ENCODE data around the gene TDRKH. TPM values are rescaled to one million over a fixed set of nuclear protein-coding genes. Genes with fewer than 3 reads are reported as not detected.
A peak's percentile ranks its signal among the peaks of the same experiment; 100 is the strongest.

TDRKH gene
- total RNA-seq, 5 donors from 2014 or later (not counting 1 experiment from before 2014, with no cell fraction given) = 9.6 to 26.3 (median 22.1) TPM

DNA sequence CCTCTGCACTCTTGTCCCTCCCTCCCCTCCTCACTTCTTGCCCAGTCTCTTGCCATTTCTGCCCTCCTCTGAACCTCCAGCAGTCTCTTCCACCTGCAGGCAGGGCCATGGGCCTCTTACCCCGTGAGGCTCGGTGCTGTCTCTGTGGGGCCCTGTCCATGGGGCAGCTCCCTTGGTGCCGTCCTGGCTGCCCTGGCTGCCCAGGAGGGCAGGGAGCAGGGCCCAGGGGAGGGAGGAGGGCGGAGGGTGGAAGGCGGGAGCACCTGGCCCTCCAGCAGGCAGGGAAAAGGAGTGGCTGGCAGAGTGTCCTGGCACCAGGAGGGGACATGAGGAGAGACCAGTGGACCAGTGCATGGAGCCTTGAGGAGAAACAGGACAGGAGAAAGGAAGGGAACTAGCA, 41.3 kb upstream of the TDRKH start, which contains the start of gene RORC:
RORC (minus strand) TSS at position 198 of the 400 bp plus-strand sequence; CDS start at position 160, 38 bp downstream.
- peaks cover 28 to 90% of the 10 kb centered on the region in 2 experiments for H3K4me1 ChIP-seq (ENCODE audit: control insufficient read depth in 1 of 2, extremely low read depth in 1 of 2, insufficient read depth in 2 of 2, low read length in 2 of 2)
- no peaks in the 10 kb centered on the region for H3K36me3 ChIP-seq (ENCODE audit: control insufficient read depth in 2 of 2, extremely low read depth in 1 of 2, insufficient read depth in 1 of 2, low read length in 1 of 2)
- H3K27me3 Mint-ChIP-seq = no peaks in the 10 kb centered on the region
- no peaks in the 10 kb centered on the region for H3K9me3 ChIP-seq
- H3K27ac Mint-ChIP-seq = peak within 1 kb of the TSS; percentile 87 to 93
- no peaks in the 10 kb centered on the region for H3K36me3 Mint-ChIP-seq
- no peaks in the 10 kb centered on the region for H3K9me3 Mint-ChIP-seq
- peak within 1 kb of the TSS in 1 of 2 donors; percentile 20 for H3K4me3 ChIP-seq (ENCODE audit: control insufficient read depth in 1 of 2, extremely low read depth in 1 of 2, low read length in 1 of 2)
- peak within 1 kb of the TSS; percentile 28 to 80 (median 43) for H3K4me3 Mint-ChIP-seq
- ATAC-seq (replicated peaks in 1 of 4) (no peak), DNase-seq (no peak)
- ChIA-PET CTCF (no interaction called here), POLR2A (no interaction called here)
- peak within 1 kb of the TSS; percentile 60 for H3K27ac ChIP-seq (ENCODE audit: low read length)
- peaks cover 71 to 94% (median 76%) of the 10 kb centered on the region in 3 donors for H3K4me1 Mint-ChIP-seq
- H3K27me3 ChIP-seq (replicated peaks in 1 of 2; ENCODE audit: control insufficient read depth in 2 of 2, extremely low read depth in 1 of 2, insufficient read depth in 2 of 2, low read length in 1 of 2) = no peaks in the 10 kb centered on the region
- 89% methylated on average over 4 of the region's 5 CpGs for WGBS (ENCODE audit: insufficient coverage)

GRCh38 chr1:151831256-151831591, 40.9 kb upstream of the TDRKH start:
- Mint-ChIP-seq H3K9me3 (no peaks in the 10 kb centered on the region), H3K4me1 (peaks cover 71 to 94% (median 76%) of the 10 kb centered on the region in 3 donors), H3K27ac (peak overlapping the region; percentile 85 to 87), H3K36me3 (no peaks in the 10 kb centered on the region), H3K4me3 (peak overlapping the region; percentile 18 to 80 (median 43)), H3K27me3 (no peaks in the 10 kb centered on the region)
- DNase-seq (no peak), ATAC-seq (replicated peaks in 1 of 4) (no peak)
- H3K36me3 ChIP-seq (ENCODE audit: control insufficient read depth in 2 of 2, extremely low read depth in 1 of 2, insufficient read depth in 1 of 2, low read length in 1 of 2) = no peaks in the 10 kb centered on the region
- peak overlapping the region; percentile 60 for H3K27ac ChIP-seq (ENCODE audit: low read length)
- no peaks in the 10 kb centered on the region for H3K9me3 ChIP-seq
- H3K4me1 ChIP-seq (ENCODE audit: control insufficient read depth in 1 of 2, extremely low read depth in 1 of 2, insufficient read depth in 2 of 2, low read length in 2 of 2) = peaks cover 32 to 89% of the 10 kb centered on the region in 2 experiments
- WGBS (ENCODE audit: insufficient coverage) = 83% methylated on average over 4 of the region's 4 CpGs
- POLR2A ChIA-PET = interaction anchor here in 1 of 2 donors (0.7 kb wide), 1 partner anchor 482 kb away, joined by 3 read pairs; no protein-coding TSS in a partner anchor
- peak overlapping the region in 1 of 2 donors; percentile 20 for H3K4me3 ChIP-seq (ENCODE audit: control insufficient read depth in 1 of 2, extremely low read depth in 1 of 2, low read length in 1 of 2)
- CTCF ChIA-PET = interaction anchor here in 1 of 2 donors (1.0 kb wide), 1 partner anchor 9 kb away, joined by 4 read pairs; no protein-coding TSS in a partner anchor
- H3K27me3 ChIP-seq (replicated peaks in 1 of 2; ENCODE audit: control insufficient read depth in 2 of 2, extremely low read depth in 1 of 2, insufficient read depth in 2 of 2, low read length in 1 of 2) = no peaks in the 10 kb centered on the region

DNA sequence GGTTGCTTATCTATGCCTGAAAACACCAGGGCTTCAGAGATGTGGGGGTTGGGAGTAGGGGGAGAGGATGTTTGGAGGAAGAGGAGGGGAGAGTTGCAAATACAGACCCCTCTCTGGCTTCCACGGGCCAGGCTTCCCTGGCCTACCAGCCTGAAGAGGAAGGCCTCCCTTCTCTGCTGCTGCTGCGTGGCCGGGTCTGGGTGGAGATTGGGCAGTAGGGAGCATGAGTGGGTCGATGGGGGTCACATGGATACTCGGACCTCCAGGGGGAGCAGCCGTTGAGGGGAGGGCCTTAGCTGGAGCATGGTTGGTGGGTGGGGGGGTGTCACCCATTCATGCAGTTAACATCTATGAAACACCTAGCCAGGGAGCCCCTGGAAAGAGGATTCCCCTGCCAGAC, 39.8 kb upstream of the TDRKH start:
- Histone ChIP-seq H3K27me3 (replicated peaks in 1 of 2; ENCODE audit: control insufficient read depth in 2 of 2, extremely low read depth in 1 of 2, insufficient read depth in 2 of 2, low read length in 1 of 2) (no peaks in the 10 kb centered on the region), H3K4me1 (ENCODE audit: control insufficient read depth in 1 of 2, extremely low read depth in 1 of 2, insufficient read depth in 2 of 2, low read length in 2 of 2) (peaks cover 32 to 92% of the 10 kb centered on the region in 2 experiments), H3K9me3 (no peaks in the 10 kb centered on the region), H3K4me3 (ENCODE audit: control insufficient read depth in 1 of 2, extremely low read depth in 1 of 2, low read length in 1 of 2) (no peak overlapping the region), H3K27ac (ENCODE audit: low read length) (peak overlapping the region; percentile 78), H3K36me3 (ENCODE audit: control insufficient read depth in 2 of 2, extremely low read depth in 1 of 2, insufficient read depth in 1 of 2, low read length in 1 of 2) (no peaks in the 10 kb centered on the region)
- no peaks in the 10 kb centered on the region for H3K9me3 Mint-ChIP-seq
- ATAC-seq (replicated peaks in 1 of 4) = no peak
- ChIA-PET POLR2A (interaction anchor here in 1 of 2 donors (0.6 kb wide), 2 partner anchors 8 to 100 kb away, joined by 3 to 4 read pairs; no protein-coding TSS in a partner anchor), CTCF (interaction anchor here in 1 of 2 donors (0.6 to 1.0 kb wide), 5 partner anchors 8 to 297 kb away, joined by 3 to 4 read pairs (median 3); no protein-coding TSS in a partner anchor)
- DNase-seq = no peak
- H3K27me3 Mint-ChIP-seq = no peaks in the 10 kb centered on the region
- peak overlapping the region; percentile 87 to 88 for H3K27ac Mint-ChIP-seq
- peaks cover 74 to 93% (median 83%) of the 10 kb centered on the region in 3 donors for H3K4me1 Mint-ChIP-seq
- WGBS (ENCODE audit: insufficient coverage) = 60% methylated on average over 1 of the region's 6 CpGs
- no peaks in the 10 kb centered on the region for H3K36me3 Mint-ChIP-seq
- peak overlapping the region in 1 of 3 donors; percentile 80 for H3K4me3 Mint-ChIP-seq

- Histone ChIP-seq H3K27ac (ENCODE audit: low read length) (peak overlapping the region; percentile 78), H3K9me3 (no peaks in the 10 kb centered on the region), H3K27me3 (replicated peaks in 1 of 2; ENCODE audit: control insufficient read depth in 2 of 2, extremely low read depth in 1 of 2, insufficient read depth in 2 of 2, low read length in 1 of 2) (no peaks in the 10 kb centered on the region), H3K4me3 (ENCODE audit: control insufficient read depth in 1 of 2, extremely low read depth in 1 of 2, low read length in 1 of 2) (no peak overlapping the region), H3K36me3 (ENCODE audit: control insufficient read depth in 2 of 2, extremely low read depth in 1 of 2, insufficient read depth in 1 of 2, low read length in 1 of 2) (no peaks in the 10 kb centered on the region), H3K4me1 (ENCODE audit: control insufficient read depth in 1 of 2, extremely low read depth in 1 of 2, insufficient read depth in 2 of 2, low read length in 2 of 2) (peaks cover 34 to 86% of the 10 kb centered on the region in 2 experiments)
- ChIA-PET CTCF (no interaction called here), POLR2A (interaction anchor here in 1 of 2 donors (0.6 kb wide), 1 partner anchor 7 kb away, joined by 4 read pairs; no protein-coding TSS in a partner anchor)
- Mint-ChIP-seq H3K27me3 (no peaks in the 10 kb centered on the region), H3K9me3 (no peaks in the 10 kb centered on the region), H3K27ac (peak overlapping the region; percentile 87 to 88), H3K4me3 (peak overlapping the region; percentile 18 to 80 (median 18)), H3K36me3 (no peaks in the 10 kb centered on the region), H3K4me1 (peaks cover 72 to 92% (median 85%) of the 10 kb centered on the region in 3 donors)
- ATAC-seq (replicated peaks in 1 of 4) = no peak
- WGBS (ENCODE audit: insufficient coverage) = 79% methylated on average over 2 of the region's 4 CpGs
- DNase-seq = no peak
These were observed 39.2 kb upstream of the TDRKH start for GRCh38 chr1:151829352-151830046.

GRCh38 chr1:151828921-151829320, 38.6 kb upstream of the TDRKH start:
- H3K4me1 Mint-ChIP-seq = peaks cover 66 to 91% (median 82%) of the 10 kb centered on the region in 3 donors
- peak in 1 of 4 experiments; percentile 18 for ATAC-seq (replicated peaks in 1 of 4)
- peak overlapping the region; percentile 18 to 80 (median 18) for H3K4me3 Mint-ChIP-seq
- H3K27ac Mint-ChIP-seq = peak overlapping the region; percentile 87 to 88
- DNase-seq = peak in 1 of 35 experiments; percentile 37
- H3K27me3 Mint-ChIP-seq = no peaks in the 10 kb centered on the region
- Histone ChIP-seq H3K4me1 (ENCODE audit: control insufficient read depth in 1 of 2, extremely low read depth in 1 of 2, insufficient read depth in 2 of 2, low read length in 2 of 2) (peaks cover 34 to 80% of the 10 kb centered on the region in 2 experiments), H3K36me3 (ENCODE audit: control insufficient read depth in 2 of 2, extremely low read depth in 1 of 2, insufficient read depth in 1 of 2, low read length in 1 of 2) (no peaks in the 10 kb centered on the region), H3K27ac (ENCODE audit: low read length) (peak overlapping the region; percentile 78), H3K4me3 (ENCODE audit: control insufficient read depth in 1 of 2, extremely low read depth in 1 of 2, low read length in 1 of 2) (peak overlapping the region in 1 of 2 donors; percentile 3), H3K27me3 (replicated peaks in 1 of 2; ENCODE audit: control insufficient read depth in 2 of 2, extremely low read depth in 1 of 2, insufficient read depth in 2 of 2, low read length in 1 of 2) (no peaks in the 10 kb centered on the region), H3K9me3 (no peaks in the 10 kb centered on the region)
- 16% methylated on average over 8 of the region's 12 CpGs for WGBS (ENCODE audit: insufficient coverage)
- no peaks in the 10 kb centered on the region for H3K9me3 Mint-ChIP-seq
- ChIA-PET CTCF (no interaction called here), POLR2A (interaction anchor here in 1 of 2 donors (0.6 kb wide), 1 partner anchor 1792 kb away, joined by 3 read pairs; no protein-coding TSS in a partner anchor)
- no peaks in the 10 kb centered on the region for H3K36me3 Mint-ChIP-seq

- ATAC-seq (replicated peaks in 1 of 4) (no peak), DNase-seq (peak in 1 of 35 experiments; percentile 25)
- no peak overlapping the region for H3K4me3 ChIP-seq (ENCODE audit: control insufficient read depth in 1 of 2, extremely low read depth in 1 of 2, low read length in 1 of 2)
- H3K4me1 Mint-ChIP-seq = peaks cover 58 to 87% (median 72%) of the 10 kb centered on the region in 3 donors
- H3K27me3 ChIP-seq (replicated peaks in 1 of 2; ENCODE audit: control insufficient read depth in 2 of 2, extremely low read depth in 1 of 2, insufficient read depth in 2 of 2, low read length in 1 of 2) = no peaks in the 10 kb centered on the region
- H3K27ac ChIP-seq (ENCODE audit: low read length) = peak overlapping the region; percentile 78
- no peaks in the 10 kb centered on the region for H3K27me3 Mint-ChIP-seq
- H3K36me3 Mint-ChIP-seq = no peaks in the 10 kb centered on the region
- H3K4me1 ChIP-seq (ENCODE audit: control insufficient read depth in 1 of 2, extremely low read depth in 1 of 2, insufficient read depth in 2 of 2, low read length in 2 of 2) = peaks cover 29 to 70% of the 10 kb centered on the region in 2 experiments
- H3K4me3 Mint-ChIP-seq = peak overlapping the region; percentile 34 to 80 (median 51)
- H3K9me3 Mint-ChIP-seq = no peaks in the 10 kb centered on the region
- ChIA-PET POLR2A (interaction anchor here (0.6 kb wide), 2 partner anchors 12 to 13 kb away, joined by 3 to 6 read pairs; no protein-coding TSS in a partner anchor), CTCF (interaction anchor here in 1 of 2 donors (0.7 kb wide), 1 partner anchor 10 kb away, joined by 3 read pairs; no protein-coding TSS in a partner anchor)
- no peaks in the 10 kb centered on the region for H3K9me3 ChIP-seq
- no peaks in the 10 kb centered on the region for H3K36me3 ChIP-seq (ENCODE audit: control insufficient read depth in 2 of 2, extremely low read depth in 1 of 2, insufficient read depth in 1 of 2, low read length in 1 of 2)
- H3K27ac Mint-ChIP-seq = peak overlapping the region; percentile 87 to 88
- WGBS (ENCODE audit: insufficient coverage) = 86% methylated on average over 1 of the region's 9 CpGs
These were observed 37.6 kb upstream of the TDRKH start for GRCh38 chr1:151827853-151828252.
